Activated effector memory CD4-positive, alpha-beta T cell treated with anti-CD3 and anti-CD28 coated beads, Interleukin-2, amount 50 U/mL, for 16 hours (primary cell): ENCODE measurements around the gene NLRC5.

Source experiments
- DNase-seq: peaks from one replicate; pipeline ENCODE4 v3.0.0-alpha.2; 2020

The NLRC5 gene, protein sequence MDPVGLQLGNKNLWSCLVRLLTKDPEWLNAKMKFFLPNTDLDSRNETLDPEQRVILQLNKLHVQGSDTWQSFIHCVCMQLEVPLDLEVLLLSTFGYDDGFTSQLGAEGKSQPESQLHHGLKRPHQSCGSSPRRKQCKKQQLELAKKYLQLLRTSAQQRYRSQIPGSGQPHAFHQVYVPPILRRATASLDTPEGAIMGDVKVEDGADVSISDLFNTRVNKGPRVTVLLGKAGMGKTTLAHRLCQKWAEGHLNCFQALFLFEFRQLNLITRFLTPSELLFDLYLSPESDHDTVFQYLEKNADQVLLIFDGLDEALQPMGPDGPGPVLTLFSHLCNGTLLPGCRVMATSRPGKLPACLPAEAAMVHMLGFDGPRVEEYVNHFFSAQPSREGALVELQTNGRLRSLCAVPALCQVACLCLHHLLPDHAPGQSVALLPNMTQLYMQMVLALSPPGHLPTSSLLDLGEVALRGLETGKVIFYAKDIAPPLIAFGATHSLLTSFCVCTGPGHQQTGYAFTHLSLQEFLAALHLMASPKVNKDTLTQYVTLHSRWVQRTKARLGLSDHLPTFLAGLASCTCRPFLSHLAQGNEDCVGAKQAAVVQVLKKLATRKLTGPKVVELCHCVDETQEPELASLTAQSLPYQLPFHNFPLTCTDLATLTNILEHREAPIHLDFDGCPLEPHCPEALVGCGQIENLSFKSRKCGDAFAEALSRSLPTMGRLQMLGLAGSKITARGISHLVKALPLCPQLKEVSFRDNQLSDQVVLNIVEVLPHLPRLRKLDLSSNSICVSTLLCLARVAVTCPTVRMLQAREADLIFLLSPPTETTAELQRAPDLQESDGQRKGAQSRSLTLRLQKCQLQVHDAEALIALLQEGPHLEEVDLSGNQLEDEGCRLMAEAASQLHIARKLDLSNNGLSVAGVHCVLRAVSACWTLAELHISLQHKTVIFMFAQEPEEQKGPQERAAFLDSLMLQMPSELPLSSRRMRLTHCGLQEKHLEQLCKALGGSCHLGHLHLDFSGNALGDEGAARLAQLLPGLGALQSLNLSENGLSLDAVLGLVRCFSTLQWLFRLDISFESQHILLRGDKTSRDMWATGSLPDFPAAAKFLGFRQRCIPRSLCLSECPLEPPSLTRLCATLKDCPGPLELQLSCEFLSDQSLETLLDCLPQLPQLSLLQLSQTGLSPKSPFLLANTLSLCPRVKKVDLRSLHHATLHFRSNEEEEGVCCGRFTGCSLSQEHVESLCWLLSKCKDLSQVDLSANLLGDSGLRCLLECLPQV (N-terminal part only)

DNA sequence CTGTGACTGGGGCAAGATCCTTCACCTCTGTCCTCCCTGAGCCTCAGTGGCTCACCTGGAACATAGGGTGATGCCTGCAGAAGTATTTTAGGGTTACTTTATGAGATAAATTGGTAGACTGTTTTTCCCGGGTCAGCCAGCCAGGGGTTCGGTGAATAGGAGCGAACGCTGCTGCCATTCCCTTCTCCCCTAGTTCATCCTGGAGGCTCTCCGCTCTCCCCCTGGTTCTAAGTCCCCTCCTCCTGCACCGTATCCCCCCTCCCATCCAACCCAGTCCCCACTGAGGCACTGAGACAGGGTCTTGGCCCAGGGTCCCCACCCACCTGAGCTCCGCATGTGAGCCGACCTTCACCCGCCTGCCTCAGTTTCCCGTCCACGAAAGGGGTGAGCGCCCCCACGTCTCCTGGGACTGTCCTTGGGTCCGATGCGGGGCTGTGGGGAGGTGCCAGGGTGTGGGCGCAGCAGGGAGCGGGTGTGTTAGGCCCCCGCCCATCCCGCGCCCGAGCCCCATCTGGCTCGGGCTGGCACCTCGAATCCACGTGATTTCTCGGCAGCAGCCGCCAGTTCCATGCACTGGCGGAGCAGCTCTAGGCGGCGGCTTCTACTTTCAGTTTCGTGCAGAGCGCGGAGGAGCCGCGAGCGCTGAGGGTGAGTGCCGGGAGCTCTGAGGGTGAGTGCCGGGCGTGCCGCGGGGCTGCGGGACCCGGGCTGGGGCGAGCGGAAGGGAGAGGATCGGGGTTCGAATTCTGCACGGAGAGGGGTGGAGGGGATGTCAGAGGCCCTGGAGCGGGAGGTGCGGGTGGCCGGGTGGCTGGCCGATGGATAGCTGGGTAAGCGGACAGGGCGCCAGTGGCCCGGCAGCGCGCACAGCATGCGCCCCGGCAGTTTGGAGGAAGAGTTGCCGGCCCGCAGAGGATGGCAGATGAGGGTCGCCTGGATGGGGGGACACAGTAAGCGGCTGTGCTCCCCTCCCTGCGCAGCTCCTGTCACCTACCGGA lies at the start of gene NLRC5:
NLRC5 (plus strand) TSS at position 610 of the 998 bp plus-strand sequence. CDS start 31,156 bp downstream, outside the sequence.
- peak; percentile 97 for DNase-seq

DNA sequence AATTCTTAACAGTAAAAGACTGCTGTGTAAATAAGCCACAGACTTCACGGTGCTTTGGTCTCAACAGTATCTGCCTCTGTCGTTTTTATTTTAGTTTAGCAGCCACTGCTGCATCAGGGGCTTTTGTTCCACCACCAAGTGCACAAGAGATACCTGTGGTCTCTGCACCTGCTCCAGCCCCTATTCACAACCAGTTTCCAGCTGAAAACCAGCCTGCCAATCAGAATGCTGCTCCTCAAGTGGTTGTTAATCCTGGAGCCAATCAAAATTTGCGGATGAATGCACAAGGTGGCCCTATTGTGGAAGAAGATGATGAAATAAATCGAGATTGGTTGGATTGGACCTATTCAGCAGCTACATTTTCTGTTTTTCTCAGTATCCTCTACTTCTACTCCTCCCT lies 49.6 kb upstream of the NLRC5 start:
- DNase-seq: peak; percentile 58

DNA sequence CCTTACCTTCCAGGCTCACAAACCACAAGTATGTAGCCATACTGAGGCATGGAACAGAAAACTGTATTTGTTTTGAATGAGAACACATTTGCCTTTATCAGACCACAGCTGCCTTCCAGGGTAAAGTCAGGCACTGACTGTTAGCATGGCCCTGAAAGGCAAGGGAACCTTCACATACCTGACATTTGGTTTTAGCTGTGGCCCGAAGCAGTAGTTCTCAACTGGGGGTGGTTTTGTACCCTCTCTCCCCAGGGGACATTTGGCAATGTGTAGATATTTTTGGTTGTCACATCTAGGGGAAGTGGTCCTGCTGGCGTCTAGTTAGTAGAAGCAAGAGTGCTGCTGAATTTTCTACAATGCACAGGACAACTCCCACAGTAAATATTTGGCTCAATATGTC lies 48.3 kb upstream of the NLRC5 start:
- peak; percentile 34 for DNase-seq

DNA sequence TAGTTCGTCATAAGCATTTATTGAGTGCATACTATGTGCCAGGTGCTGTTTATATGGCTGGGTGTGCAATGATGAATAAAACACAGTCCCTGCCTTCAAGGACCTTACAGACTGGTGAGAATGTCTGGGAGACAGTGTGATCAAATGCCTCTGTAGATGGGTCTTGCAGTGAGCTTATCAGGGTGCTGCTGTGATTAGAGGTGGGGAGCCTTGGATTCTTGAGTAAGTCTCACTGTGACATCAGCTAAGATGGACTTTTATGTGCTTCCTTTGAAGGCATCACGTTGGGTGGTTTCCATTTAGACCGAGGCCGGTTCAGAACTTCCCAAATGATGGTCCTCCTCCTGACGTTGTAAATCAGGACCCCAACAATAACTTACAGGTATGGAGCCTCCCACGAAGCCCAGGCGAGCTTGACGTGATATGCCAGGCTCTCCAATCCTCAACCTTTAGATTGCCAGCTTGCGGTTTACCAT lies 47.5 kb upstream of the NLRC5 start:
- no peak for DNase-seq

DNA sequence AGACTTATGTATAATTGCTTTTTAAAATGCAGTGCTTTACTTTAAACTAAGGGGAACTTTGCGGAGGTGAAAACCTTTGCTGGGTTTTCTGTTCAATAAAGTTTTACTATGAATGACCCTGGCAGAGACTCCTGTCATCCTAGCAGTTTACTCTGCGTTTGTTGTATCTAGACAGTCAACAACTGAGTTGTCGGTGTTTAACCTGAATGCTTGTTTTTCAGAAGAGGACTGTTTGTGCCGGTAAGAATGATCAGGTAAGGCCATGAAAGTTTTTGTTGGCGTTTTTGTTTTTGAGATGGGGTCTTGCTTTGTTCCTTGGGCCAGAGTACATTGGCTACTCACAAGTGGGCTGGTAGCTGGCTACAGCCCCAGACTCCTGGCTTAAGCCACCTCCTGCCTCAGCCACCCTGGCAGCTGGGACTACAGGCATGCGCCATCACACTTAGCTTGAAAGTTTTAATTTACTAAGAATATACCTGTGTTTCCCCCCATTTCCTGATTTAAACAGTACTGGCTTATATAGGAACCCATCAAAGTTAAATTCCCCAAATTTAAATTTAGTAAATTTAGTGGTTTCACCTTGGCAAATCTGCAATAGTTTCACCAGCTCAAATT lies 45.5 kb upstream of the NLRC5 start:
- peak; percentile 42 for DNase-seq

- peak; percentile 66 for DNase-seq
These were observed 44.2 kb upstream of the NLRC5 start for GRCh38 chr16:56944954-56945839.

DNA sequence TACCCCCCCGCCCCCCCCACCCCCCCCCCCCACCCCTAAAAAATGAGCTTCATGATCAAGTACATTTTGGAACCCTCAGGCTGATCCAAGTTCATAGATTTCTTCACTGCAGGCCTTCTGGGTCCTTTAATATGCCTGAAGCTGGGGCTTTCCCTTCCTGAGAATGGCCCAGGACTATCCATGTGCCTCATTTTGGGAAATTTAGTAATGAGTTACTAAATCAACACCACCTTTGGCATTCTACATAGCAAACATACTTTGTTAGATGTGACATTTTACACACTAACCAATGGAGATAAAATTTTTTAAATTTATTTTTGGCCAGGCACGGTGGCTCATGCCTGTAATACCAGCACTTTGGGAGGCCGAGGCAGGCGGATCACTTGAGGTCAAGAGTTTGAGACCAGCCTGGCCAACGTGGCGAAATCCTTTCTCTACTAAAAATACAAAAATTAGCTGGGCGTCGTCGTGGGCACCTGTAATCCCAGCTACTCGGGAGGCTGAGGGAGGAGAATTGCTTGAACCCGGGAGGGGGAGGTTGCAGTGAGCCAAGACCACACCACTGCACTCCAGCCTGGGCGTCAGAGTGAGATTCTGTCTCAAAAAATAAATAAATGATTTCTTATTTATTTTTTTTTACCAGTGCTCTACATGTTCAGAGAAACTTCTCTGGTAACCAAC lies 43.4 kb upstream of the NLRC5 start:
- peak; percentile 16 for DNase-seq

- peak; percentile 64 for DNase-seq
These were observed 42.4 kb upstream of the NLRC5 start for GRCh38 chr16:56946767-56947603.

DNA sequence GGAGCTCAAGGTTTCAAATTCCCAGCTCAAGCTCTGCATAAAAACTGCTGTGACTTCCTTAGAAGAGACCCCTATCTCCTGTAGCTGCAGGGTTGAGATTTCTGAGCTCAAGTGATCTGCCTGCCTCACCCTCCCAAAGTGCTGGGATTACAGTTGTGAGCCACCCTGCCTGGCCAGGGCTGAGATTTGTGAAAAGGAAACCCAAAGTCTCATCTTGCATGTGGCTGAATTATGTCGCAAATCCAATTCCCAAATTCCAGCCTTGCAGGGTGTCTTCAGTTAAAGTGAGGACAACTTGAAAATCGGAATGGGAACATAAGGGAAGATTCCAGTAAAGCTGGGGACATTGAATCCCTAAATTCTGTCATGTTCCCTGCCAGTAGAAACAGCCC lies 41.8 kb upstream of the NLRC5 start:
- DNase-seq: peak; percentile 55

GRCh38 chr16:56948234-56948633 lies 41.1 kb upstream of the NLRC5 start:
- DNase-seq: peak; percentile 59

- DNase-seq: peak; percentile 27
These were observed 39.3 kb upstream of the NLRC5 start for GRCh38 chr16:56950051-56950450.

DNA sequence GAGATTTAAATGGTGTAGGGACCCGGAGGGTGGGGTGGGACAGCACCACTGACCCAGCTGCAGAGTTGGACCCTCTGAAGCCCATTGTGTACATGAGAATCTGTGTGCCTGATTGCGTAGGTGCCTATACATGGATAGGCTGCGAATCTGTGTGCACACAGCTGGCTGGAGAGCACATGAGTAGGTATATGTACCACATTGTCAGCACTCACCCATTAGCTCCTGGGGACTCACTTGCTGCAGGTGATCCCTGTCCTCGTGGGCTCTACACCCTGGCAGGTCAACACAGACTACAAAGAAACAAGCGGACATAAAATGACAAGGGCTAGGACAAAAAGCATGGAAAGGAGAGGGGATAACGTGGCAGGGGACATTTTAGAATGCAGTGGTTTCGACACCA lies 38.9 kb upstream of the NLRC5 start:
- DNase-seq: peak; percentile 51

DNA sequence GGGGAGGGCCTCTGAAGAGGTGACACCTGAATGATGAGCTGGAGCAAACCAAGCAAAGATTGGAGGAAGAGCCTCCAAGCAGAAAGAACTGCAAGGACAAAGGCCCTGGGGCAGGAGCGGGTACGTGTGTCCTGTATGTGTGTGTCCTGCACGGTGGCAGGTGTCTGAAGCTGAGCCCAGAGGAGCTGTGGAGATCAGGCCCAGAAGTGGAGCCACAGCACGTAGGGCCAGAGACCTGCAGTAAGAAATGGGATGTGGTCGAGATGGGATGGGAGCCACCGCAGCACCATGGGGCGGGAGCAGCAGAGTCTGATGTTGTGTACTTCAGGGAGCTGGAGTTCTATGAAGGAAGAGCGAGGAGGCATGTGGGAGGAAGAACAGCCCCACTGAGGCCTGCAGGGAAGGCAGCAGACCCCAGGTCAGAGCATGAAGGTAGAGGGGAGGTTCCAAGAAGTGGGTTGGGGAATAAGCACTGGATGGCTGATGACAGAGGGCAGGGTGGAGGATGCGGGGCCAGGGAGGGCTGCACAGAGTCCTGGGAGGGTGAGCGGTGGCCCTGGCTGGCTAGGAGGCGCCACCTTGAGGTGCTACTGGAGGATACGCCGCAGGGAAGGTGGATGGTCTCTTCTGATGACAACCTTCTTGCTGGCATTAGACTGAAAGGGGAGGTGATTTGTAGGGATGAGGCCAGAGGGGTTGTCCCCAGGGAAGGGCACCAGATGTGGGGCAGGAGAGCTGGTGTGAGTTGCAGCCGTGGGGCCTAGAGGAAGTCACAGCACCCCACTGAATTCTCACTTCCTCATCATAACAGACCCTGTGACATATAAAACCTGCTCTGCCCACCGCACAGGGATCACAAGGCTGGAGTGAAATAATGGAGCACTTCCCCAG lies 38.2 kb upstream of the NLRC5 start:
- DNase-seq: peak; percentile 83

- DNase-seq: no peak
These were observed 36.4 kb upstream of the NLRC5 start for GRCh38 chr16:56953006-56953405.

- DNase-seq: no peak
These were observed 33.3 kb upstream of the NLRC5 start for GRCh38 chr16:56956076-56956475.

GRCh38 chr16:56956756-56957155 lies 32.6 kb upstream of the NLRC5 start:
- no peak for DNase-seq

DNA sequence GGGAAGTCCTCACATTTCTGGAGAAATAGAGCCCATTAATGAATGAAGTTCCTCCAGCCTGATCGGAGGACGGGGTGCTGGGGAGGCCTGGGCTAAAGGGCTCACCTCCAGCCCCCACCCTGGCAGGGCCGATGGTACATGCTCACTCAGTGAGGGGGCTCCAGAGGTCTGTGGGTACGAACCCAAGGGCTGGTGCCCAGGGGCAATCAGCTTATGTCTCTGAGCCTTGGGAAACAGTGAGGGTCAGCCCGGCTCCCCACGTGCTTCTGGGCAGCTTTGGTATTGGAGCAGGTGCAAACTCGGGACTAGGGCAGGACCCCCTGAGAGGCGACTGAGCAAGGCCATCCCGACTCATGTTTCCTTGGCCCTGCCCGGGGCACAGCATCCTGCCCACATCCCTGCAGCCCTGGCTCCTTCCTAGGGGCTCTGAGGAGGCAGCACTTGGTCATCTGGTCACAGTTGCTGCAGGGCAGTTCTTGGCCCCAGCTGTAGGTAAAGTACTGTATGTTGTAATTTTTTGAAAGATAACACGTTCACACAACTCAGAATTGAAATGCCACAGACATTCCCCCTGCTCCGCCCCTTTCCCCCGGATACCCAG lies 28.6 kb upstream of the NLRC5 start:
- DNase-seq: no peak
